ENCODE data around the gene COBL.

GRCh38 chr7:51236470-51237132 lies 80.0 kb downstream of the COBL start:
- TF ChIP-seq, protein P1, sequence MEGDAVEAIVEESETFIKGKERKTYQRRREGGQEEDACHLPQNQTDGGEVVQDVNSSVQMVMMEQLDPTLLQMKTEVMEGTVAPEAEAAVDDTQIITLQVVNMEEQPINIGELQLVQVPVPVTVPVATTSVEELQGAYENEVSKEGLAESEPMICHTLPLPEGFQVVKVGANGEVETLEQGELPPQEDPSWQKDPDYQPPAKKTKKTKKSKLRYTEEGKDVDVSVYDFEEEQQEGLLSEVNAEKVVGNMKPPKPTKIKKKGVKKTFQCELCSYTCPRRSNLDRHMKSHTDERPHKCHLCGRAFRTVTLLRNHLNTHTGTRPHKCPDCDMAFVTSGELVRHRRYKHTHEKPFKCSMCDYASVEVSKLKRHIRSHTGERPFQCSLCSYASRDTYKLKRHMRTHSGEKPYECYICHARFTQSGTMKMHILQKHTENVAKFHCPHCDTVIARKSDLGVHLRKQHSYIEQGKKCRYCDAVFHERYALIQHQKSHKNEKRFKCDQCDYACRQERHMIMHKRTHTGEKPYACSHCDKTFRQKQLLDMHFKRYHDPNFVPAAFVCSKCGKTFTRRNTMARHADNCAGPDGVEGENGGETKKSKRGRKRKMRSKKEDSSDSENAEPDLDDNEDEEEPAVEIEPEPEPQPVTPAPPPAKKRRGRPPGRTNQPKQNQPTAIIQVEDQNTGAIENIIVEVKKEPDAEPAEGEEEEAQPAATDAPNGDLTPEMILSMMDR (IDR thresholded peaks at IDR 0.05; ENCODE audit: low read depth, low read length, poor library complexity, severe bottlenecking), result no peak
- no peak for TF ChIP-seq EZH2phosphoT487 (IDR thresholded peaks at IDR 0.05; ENCODE audit: borderline replicate concordance, low read length)
